HG02571 (cell line): ENCODE results near the gene PRKAR1B.

Source experiments
- ATAC-seq: cut with Tn5 transposase; IDR thresholded peaks from one replicate; pipeline ENCODE4 v1.9.1; 2021; ENCODE audit warnings: mild to moderate bottlenecking, moderate library complexity; ENCODE audit not compliant: unreplicated experiment

PRKAR1B gene

DNA sequence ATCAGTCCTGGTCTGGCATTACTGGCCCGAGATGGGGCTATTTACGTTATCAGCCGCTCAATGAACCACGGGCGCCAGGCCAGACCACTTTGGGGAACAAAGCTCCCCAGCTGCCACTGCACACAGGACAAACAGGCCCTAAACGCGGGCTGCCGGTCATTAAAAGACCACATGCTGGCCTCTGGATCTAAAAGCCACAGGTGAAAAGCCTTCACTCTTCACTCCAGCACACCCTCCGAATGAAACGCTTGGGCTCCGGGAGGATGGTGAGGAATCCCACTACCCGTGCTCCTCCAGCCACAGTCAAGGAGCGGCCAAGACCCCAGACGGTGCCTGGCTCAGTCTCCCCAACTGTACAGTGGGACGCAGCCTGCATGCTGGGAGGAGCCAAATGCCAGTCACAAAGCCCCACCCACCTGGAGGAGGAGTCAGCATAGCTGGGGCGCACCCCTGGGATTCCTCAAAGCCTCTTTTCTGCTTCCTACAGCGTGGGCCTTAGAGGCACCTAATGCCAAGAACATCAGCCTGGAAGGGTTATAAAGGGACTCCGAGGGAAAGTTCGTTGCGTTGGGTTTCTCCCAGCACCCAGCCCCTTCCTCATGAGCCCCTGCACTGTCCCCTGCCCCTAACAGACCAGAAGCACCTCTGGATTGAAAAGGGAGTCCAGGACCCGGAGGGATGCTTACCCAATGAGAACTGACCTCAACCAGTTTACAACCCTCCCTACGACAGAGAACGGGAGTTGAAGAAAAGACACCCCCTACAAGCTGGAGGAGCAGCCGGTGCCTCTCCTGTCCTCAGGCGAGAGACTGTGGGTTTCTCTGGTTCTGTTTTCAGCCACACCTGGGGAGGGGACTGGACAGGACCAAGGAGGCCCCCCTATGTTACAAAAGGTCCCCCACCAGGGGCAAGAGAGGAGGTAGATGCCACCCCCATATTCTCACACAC is 212.2 kb downstream of the PRKAR1B start:
- ATAC-seq = no peak

DNA sequence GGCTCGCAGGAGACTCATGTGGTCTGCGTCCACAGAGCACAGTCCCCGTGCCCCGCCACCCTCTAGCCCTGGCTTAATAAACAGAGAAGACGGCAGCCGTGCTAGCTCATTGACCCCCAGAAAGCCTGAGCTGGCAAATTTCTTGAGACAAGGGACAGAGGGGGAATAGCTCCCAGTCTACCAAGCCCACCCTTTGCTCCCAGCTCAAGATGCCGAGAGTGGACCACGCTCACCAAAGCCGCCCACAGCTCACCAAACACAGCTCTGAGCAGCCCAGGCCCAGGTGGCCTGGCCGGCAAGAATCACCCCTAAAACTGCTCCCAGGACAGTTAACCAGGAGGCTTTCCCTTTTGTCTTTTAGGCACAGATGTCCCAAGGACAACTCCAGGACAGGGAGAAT is 212.8 kb downstream of the PRKAR1B start:
- no peak for ATAC-seq

DNA sequence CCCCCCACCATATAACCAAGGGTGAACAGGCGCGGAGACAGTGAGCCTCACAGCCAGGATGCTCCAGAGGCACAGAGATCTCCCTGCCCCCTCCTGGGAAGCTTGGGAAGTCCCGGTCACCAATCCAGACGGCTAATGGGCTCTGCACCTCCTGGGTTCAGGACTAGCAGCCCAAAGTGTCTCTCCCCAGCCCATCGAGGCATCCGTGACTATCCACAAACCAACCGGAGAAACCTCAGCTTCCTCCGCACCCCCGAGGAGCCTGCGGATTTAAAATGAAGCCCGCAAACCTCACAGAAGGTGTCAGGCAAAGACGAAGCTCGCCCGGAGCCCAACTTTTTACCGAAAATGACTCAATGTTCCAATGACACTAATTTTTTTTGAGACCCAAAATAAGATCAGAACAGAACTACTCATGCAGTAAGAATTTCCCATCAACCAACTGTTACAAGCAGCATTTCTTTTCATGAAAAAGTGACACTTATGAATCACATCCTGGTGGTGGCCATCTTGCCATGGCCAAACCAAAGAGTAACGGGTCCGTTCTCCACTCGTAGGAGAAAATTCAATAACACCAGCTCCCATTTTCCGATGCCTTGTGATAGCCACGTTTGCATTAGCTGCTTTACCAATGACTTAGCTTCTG is 213.4 kb downstream of the PRKAR1B start:
- ATAC-seq = no peak

DNA sequence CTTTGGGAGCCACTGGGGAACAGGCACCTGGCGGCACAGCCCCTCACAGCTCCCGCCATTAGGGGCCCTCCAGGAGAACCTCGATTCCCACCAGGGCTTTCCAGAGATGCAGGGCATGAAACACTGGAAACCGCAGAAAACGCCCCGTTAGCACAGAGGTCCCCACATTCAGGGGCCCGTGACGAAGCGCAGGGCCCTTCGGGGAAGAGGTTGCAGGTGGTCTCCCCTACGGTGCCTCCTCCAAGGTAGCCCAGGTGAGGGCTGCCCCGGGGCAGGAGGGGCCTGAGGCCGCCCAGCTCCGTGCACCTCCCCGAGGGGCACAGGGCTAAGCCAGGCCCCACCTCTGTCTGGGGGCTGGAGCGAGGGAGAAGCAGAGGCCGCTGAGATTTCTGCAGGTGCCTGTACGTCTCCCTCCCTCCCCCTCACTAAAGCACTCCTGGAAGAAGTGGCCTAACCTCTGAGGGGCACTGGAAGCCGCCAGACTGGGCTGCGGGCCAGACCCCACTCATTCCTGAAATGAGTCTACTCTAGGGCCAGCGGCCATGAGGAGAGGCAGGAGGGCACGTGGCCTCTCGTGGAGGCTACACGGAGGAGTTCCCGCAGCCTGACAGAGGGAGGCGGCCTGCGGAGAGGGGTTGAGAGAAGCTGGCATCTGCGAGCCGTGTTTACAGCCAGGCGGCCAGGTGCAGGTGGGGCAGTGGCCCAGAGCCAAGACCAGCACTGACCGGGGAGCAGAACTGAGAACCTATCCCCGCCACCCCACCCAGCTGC is 214.4 kb downstream of the PRKAR1B start:
- no peak for ATAC-seq

DNA sequence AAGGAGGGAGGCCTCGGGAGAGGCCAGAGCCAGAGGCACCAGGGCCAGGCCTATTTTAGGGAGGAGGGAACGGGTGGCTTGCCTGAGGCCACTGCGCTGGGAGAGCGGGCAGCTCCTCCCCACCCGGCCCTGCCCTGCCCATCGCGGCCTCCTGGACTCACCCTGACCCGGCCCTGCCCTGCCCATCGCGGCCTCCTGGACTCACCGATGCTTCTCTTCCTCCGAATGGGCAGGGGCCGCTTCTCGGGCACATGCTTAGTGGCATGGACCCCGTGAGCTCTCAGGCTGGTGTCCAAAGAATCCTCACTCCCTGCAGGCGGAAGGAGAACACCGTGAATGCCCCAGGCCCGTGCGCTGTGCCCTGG is 215.0 kb downstream of the PRKAR1B start:
- no peak for ATAC-seq

DNA sequence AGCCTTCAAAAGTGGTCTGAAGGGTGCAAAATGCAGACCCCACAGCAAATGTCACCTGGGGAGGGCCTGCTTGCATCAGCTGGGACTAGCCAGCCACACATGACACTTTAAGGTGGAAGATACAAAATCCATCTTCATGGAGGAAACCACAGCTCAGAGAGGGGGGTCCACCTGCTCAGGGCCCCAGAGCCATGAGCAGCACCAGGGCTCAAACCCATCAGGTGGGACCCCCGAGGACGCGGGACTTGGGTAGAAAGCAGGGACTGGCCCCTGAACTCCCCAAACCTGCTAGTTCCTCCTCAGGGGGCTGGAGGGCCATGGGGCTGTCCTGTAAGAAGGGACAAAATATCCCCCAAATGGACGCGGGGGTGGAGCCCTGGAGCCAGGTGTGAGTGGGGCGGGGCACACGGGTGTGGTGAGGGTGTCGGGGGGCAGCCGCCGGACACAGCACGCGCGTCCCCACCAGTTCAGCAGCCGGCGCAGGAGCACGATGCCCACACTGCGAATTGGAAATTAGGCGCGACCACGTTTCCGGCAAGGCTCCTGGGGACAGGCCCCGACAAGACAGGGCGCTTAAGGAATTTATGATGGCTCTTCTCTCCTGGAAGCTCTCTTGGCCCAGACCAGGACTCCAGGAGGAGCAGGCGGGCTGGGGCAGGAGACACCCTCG is 215.5 kb downstream of the PRKAR1B start:
- no peak for ATAC-seq

DNA sequence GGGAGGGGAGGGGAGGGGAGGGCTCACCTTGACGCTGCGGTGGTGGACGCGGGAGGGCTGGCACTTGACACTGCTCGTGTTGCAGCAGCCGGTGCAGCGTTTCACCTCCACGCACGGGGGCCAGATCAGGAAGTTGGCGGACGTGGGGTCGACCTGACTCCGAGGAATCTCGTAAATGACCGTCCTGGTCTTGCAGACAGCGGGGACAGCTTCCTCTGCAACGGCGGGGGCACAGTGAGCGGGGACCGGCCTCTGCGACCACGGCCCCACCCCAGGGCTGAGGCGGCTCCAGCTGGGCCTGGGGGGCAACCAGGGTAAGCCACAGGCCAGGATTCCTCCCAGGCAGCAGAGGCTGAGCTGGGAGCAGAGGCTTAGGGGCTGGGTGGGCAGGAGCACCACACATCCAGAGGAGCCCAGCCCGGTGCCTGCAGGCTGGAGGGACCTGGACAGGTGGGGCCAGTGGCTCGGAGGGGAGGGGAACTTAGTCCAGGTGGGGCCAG is 216.2 kb downstream of the PRKAR1B start:
- no peak for ATAC-seq

DNA sequence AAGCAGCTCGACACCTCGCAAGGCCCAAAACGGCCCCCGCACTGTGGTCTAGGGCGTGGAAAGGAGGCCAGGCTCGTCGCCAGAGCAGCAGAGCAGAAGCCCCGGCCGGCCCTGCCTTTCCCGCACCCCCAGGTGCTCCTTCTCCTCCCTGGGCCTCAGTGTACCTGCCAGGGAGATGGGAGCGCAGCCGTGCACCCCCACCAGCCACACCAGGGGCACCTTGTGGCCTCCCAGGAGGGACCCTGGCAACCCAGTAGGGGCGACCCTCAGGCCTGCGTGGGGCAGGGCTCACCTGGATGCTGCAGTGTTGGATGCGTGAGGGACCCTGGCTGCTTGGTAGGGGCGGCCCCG is 217.0 kb downstream of the PRKAR1B start:
- ATAC-seq = no peak

DNA sequence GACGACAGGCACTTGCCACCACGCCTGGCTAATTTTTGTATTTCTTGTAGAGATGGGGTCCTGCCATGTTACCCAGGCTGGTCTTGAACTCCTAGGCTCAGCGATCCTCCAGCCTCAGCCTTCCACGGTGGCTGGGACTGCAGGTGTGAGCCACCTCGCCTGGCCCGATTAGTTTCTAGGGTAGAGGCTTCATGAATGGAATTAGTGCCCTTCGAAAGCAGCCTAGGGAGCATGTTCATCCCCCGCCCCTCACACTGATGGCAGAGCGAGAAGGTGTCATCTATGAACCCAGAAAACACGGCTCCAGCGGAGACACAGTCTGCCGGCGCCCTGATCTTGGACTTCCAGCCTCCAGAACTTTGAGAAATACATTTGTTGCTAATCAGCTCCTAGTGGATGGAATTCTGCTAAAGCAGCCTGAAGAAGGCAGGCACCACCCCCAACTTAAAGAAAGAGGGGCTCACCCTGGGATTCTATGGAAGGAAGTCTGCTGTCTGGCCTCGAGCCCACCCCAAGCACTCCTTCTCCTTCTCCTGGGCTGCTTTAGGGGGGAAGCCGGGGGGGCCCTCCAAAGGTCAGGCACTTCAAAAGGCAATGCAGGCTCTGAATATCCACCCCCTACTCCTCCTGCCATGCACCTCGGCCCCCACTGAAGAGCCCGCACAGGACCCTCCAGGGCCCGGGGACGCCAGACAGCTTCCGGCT is 217.5 kb downstream of the PRKAR1B start:
- ATAC-seq = no peak

DNA sequence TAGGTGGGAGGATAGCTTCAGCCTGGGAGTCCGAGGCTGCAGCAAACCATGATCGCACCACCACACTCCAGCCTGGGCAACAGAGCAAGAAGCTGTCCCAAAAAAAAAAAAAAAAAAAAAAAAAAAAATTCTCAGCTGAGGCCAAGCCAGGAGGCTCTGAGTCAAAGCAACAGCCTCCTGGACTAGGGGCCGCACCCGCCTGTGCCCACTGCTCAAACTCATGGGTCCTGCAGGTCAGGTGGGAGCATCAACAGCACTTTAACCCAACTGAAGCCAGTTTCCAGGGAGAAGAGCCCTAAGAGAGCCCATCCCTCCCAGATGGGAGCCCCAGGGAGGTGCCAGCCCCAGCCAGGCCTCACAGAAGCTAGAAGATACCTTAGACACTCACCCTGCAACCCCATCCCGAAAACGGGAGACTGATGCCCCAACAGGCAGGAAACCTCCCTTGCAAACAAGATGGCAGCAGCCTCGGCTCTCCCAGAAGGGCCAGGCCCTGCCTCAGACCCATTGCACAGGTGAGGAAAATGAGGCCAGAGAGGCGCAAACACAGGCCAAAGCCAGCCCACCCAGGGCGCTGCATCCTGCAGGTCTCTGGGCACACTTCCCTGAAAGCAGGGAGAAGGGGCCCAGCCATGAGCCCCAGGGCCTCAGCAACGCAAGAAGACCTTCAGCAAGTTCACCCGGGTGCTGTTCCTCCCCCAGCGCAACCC is 218.5 kb downstream of the PRKAR1B start:
- ATAC-seq = no peak

DNA sequence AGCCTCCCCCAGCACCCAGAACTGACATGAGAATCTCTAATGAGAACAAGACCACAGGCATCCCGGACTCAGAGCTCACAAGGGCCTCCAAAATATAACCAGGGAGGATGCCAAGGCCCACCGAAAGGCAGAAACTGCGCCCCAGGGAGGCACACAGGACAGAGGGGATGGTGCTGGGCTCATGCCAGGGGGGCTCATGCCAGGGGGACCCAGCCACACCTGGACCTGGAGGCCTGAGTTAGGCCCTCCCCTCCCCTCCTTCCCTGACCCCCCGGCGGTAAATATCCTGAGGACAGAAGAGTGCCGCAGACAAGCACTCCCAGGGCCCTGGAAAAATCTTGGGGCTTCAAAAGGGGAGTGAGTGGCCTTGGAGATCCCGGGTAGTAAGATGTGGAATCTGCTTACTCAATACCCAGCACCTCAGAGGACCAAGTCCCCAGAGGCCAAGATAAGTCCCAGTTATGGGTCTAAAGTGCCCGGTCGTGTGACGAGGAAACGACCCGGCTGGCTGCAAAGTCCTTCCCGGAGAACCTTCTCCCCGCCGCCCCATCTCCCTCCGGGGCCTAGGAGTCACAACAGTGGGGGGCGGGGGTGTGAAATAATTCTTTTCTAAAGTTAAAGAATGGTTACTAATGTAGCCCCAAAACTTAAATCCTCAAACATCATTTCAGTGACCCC is 219.3 kb downstream of the PRKAR1B start:
- ATAC-seq = no peak

DNA sequence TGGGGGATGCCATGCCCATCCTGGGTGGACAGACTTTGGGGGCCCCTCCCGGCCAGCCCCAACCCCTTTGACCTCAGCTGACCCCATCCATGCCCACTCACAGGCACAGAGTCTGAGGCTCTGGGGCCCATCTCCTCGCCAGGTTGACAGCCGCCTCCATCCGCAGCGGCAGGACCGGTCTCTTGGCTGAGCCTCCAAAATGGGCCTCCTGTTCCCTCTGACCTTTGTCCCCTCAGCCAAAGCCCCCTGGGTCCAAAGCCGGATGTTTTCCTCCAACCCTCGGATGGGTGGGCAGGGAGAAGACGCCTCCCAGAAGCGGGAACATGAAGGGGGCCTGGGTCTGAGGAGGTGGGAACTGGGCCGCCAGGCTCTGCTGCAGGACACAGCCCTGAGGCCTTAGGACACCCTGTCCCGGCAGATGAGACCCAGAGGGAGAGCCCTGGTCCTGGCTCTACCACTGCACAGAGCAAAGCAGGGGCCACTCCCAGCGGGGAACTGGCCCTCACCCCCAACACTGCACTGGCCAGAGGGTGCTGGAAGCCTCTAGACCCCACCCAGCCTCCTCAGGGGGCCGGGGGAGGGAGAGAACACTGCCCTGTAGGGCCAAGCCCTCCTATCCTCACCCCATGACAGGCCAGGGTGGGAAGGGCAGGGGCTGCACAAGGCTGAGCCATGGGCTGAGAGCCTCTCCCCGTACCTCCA is 220.0 kb downstream of the PRKAR1B start:
- ATAC-seq = no peak

DNA sequence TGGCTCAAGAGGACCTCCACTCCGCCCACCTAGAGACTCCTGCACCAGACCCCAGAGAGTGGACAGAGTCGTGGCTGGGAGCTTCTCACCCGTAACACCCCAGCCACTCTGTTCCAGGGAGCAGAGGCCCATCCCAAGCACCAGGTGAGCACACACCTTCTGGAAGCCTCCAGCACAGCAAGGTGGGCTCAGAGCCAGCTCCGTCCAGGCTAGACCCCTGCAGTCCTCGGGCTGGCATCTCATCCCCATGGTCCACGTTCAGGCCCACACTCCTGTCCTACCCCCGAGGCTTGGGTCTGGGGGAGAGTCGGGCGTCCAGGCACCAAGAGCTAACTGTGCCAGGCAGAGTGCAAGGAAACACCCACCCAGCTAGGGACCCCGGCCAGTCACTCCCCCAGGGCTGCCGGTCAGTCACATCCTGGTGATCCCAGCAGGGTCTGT is 220.7 kb downstream of the PRKAR1B start:
- ATAC-seq = no peak

DNA sequence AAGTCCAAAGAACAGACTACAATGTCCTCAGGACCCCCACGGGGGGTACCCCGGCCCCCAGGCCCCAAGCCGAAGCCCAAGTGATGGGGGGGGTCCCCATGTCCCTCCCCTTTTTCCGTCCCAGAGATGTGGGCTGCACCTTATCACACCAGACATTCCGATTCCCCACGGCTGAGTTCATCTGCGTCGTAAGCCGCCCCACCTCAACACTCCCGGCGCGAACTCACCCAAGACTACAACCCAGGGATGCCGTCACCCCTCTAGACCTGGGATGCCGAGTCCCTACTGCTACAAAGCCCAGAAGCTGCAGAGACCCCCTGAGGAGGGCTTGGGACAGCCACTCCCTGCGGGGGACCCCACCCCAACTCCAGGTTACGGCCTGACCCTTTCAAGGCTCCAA is 221.9 kb downstream of the PRKAR1B start:
- no peak for ATAC-seq

DNA sequence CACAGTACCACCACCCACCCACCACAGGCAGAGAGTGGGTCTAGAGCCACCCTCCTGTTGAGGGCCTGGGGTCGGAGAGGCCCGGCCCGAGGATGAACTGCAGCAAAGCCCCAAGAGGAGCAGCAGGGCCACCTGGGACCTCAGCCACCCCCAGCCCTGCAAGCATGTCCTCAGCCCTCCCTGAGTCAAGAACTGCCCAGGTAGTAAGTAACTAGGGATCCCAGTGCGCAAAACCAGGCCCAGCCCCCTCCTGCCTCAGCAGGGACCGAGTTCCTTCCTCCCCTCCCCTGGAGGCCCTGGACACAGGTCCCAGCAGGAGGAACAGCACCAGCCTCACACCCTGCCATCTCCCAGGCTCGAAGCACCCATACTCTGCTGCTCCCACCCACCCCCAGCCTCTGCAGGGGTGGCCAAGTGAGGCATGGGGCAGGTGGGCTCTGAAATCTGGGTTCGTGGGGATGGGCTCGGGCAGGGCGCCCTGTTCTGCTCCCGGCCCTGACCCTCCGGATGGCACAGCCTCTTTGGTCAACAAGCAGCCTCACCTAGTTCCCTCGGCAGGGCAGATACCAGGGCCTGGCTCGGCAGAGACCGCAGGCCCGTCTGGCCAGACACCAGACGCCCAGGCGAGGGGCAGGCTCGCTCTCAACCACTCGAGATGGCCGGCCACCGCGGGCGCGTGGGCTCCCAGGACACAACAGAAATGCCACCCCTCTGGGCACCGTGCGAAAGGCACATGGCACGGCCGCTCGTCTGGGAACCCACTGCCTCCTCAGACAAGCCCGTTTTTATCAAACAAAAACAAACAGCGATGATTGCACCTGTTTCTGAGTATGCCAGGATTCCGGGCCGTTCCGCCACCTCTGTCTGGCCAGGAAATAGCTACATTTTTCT is 222.6 kb downstream of the PRKAR1B start:
- ATAC-seq = no peak

DNA sequence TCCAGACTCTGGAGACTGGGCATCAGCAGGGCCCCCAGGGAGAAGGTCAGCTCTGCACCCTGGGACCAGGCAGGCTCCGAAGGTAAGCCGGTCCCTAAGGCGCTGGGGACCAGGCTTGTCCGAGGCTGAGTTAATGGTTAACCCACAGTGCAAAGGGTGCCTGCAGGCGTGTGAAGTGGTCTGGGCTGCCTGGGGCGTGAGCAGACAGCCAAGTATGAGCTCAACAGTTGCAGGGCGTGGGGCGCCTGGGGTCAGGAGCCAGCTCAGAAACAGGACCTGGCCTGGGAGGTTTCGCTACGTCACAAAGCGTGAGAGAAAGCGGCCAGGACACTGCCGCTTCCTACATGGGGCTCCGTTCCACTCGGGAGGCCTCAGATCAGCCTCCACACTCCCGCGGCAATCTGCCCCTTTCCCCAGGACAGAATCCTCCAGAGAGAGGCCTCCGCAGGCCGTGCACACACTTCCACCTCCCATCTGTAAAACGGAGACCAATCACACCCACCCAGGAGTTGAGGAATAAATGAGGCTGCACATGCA is 223.4 kb downstream of the PRKAR1B start:
- no peak for ATAC-seq

DNA sequence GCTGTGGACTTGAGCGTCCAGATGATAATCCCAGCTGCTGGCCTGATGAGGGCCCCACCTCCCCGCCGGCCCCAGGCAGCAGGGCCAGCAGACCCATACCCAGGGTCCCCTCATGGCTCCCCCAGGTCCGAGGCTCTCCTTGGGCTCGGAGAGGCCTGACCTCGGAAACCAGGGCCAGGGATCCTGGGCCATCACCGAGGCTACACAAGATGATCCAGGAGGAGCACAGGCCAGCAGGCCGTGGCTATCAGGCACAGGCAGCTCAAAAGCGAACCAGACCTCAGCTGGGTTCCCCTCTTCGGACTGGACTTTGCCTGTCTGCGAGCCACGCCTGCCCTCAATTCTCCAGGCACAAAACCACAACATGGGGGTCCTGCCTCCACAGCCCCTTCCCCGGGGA is 224.8 kb downstream of the PRKAR1B start:
- no peak for ATAC-seq
